Neutrophil (primary cell): Measurements from ENCODE around the gene TSPAN3.

ENCODE experiments used
- H3K27ac ChIP-seq: fragments of 200-600 bp; sonication (generic); 2 replicates; pipeline ENCODE4 v1.5.1; 2016; ENCODE audit warnings: mild to moderate bottlenecking, moderate library complexity
- H3K27me3 ChIP-seq: fragments of 200-600 bp; sonication (generic); 2 replicates; pipeline ENCODE4 v1.6.0; 2016; ENCODE audit warnings: mild to moderate bottlenecking
- H3K36me3 ChIP-seq: fragments of 200-600 bp; sonication (generic); 2 replicates; pipeline ENCODE4 v1.5.1; 2017
- H3K4me1 ChIP-seq, 2 experiments: fragments of 200-600 bp in 1 of 2; sonication (generic) in 1 of 2; 1 replicate in 1 of 2; 2 replicates in 1 of 2; pipeline versions ENCODE4 v1.5.1 to v1.6.1; 2013 to 2016; ENCODE audit warnings: low read depth in 1 of 2, low read length in 1 of 2, mild to moderate bottlenecking in 1 of 2, moderate library complexity in 1 of 2; ENCODE audit not compliant: control insufficient read depth in 1 of 2, insufficient read depth in 1 of 2
- H3K4me3 ChIP-seq, 2 experiments: fragments of 200-600 bp in 1 of 2; sonication (generic) in 1 of 2; 1 replicate in 1 of 2; 2 replicates in 1 of 2; pipeline ENCODE4 v1.5.1; 2013 to 2016; ENCODE audit warnings: low read depth in 1 of 2, low read length in 1 of 2, mild to moderate bottlenecking in 1 of 2, moderate library complexity in 1 of 2
- H3K9me3 ChIP-seq: fragments of 200-600 bp; sonication (generic); 2 replicates; pipeline ENCODE4 v1.5.1; 2016
- TF ChIP-seq, protein P1 (sequence below): fragments of 200-600 bp; sonication (generic); IDR thresholded peaks from 2 replicates; pipeline ENCODE4 v1.5.1; 2016; ENCODE audit warnings: antibody characterized with exemption

The TSPAN3 gene

GRCh38 chr15:77112838-77113504 lies 42.1 kb upstream of the TSPAN3 start:
- Histone ChIP-seq H3K36me3 (peaks cover 35% of the 10 kb centered on the region), H3K4me1 (no peaks in the 10 kb centered on the region), H3K9me3 (no peaks in the 10 kb centered on the region)

GRCh38 chr15:77111789-77112188 lies 40.9 kb upstream of the TSPAN3 start:
- no peaks in the 10 kb centered on the region for H3K9me3 ChIP-seq
- H3K4me3 ChIP-seq, result no peak overlapping the region
- H3K36me3 ChIP-seq, result peaks cover 35% of the 10 kb centered on the region
- H3K27me3 ChIP-seq, result no peaks in the 10 kb centered on the region
- no peaks in the 10 kb centered on the region for H3K4me1 ChIP-seq
- no peak overlapping the region for H3K27ac ChIP-seq
- TF ChIP-seq, protein P1, sequence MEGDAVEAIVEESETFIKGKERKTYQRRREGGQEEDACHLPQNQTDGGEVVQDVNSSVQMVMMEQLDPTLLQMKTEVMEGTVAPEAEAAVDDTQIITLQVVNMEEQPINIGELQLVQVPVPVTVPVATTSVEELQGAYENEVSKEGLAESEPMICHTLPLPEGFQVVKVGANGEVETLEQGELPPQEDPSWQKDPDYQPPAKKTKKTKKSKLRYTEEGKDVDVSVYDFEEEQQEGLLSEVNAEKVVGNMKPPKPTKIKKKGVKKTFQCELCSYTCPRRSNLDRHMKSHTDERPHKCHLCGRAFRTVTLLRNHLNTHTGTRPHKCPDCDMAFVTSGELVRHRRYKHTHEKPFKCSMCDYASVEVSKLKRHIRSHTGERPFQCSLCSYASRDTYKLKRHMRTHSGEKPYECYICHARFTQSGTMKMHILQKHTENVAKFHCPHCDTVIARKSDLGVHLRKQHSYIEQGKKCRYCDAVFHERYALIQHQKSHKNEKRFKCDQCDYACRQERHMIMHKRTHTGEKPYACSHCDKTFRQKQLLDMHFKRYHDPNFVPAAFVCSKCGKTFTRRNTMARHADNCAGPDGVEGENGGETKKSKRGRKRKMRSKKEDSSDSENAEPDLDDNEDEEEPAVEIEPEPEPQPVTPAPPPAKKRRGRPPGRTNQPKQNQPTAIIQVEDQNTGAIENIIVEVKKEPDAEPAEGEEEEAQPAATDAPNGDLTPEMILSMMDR, result no peak

More at GRCh38 chr15:77112838-77113504, 42.1 kb upstream of the TSPAN3 start:
- H3K27ac ChIP-seq, result no peak overlapping the region
- H3K4me3 ChIP-seq, result no peak overlapping the region
- no peaks in the 10 kb centered on the region for H3K27me3 ChIP-seq
- TF ChIP-seq, protein P1, result no peak

DNA sequence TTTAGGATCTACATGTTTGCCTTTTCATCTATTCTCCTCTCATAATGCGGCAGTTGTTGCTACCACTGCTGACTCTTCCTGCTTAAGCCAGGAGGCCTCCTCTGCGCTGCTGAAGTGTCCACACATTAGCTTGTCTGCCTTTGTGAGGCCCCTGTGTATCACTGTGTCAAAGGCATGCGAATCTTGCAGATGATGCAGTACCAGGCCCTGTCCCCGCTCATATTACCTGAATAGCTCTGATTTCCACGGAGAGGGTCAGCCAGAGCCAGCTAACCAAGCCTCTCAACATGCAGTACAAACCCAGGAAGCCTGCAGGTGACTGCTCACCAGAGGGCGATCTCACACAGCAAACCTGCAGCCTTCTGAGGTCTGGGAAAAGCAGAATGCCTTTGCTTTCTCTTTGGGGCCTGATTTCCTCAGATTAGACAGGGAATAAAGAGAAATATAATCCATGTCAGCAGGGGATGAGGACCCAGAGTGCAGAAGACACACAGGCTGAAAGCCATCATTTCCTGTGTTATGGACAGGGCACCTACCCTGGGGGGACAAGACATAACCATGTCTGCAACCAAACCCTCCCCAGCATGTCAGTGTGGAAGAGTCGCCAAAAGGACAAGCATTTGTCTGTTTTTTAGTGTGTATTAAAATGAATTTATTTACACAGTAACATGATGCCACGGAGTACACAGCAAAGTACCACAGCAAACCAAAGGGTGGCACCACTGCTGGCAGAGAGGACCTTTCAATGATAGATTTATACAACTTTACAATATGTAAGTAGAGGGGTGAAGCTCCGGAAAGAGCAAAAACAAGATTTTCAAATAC lies 36.8 kb upstream of the TSPAN3 start:
- Histone ChIP-seq H3K4me1 (no peaks in the 10 kb centered on the region), H3K27me3 (no peaks in the 10 kb centered on the region), H3K4me3 (no peak overlapping the region), H3K27ac (no peak overlapping the region), H3K9me3 (no peaks in the 10 kb centered on the region), H3K36me3 (peaks cover 9% of the 10 kb centered on the region)
- TF ChIP-seq, protein P1, result no peak

DNA sequence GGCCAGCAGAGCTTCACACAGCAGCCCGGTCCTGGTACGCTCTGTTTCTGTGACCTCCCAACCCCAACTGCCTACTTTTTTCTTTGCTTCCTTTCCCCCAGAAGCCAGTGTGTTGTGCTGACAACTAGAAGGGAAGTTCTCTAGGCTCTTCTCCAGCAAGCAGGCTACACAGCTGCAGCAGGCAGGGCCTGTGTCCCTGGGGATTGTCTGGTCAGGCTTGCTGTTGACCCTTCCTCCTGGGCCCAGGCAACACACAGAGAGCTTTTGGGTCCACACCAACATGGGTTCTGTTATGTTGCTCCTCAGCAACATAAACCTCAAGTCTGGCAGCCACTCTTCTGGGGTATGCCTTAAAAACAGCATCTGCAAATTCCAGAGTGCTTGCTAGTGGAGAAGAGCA lies 36.2 kb upstream of the TSPAN3 start:
- Histone ChIP-seq H3K27me3 (no peaks in the 10 kb centered on the region), H3K27ac (no peak overlapping the region), H3K9me3 (no peaks in the 10 kb centered on the region), H3K4me3 (no peak overlapping the region), H3K4me1 (no peaks in the 10 kb centered on the region), H3K36me3 (peaks cover 3% of the 10 kb centered on the region)
- TF ChIP-seq, protein P1, result no peak

- Histone ChIP-seq H3K36me3 (no peaks in the 10 kb centered on the region), H3K4me3 (no peak overlapping the region), H3K27me3 (no peaks in the 10 kb centered on the region), H3K9me3 (no peaks in the 10 kb centered on the region), H3K27ac (no peak overlapping the region), H3K4me1 (no peaks in the 10 kb centered on the region)
- TF ChIP-seq, protein P1, result no peak
Observed at GRCh38 chr15:77104155-77104554, 33.2 kb upstream of the TSPAN3 start.
